ENCODE data around the gene DNAJC30.

DNAJC30 gene

GRCh38 chr7:73712773-73713172 is 29.5 kb upstream of the DNAJC30 start:
- in situ Hi-C loops (cut with MboI; ENCODE audit: low sequenced_read_pairs): loop anchor here (10.0 kb wide), 1 partner anchor 108 kb away; no protein-coding TSS in a partner anchor

DNA sequence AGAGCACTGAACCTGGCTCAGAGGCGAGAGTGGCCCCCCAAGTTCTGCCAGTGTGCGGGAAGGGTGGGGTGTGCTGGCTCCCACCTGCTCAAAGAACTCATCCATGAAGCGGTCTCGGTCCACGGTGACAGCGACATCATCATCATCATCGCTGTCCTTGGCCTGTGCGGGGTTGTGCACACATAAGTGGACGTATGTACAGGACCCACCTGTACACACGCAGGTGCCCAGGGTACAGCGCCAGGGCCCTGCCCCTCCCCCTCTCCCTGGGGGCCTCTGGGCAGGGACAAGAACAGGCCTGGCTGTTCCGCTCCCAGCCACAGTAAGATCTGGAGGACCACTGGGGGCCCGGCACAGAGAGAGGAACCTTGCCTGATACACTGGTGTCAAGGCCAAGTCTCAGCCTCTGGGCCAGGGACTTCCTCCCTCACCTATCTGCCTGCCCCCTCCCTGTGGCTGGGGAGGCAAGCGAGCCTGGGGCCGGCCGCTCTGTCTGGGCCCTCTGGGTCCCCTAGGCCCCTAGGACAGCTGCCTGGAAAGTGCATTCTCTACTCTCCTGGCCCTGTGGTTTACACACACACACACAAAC is 25.8 kb upstream of the DNAJC30 start:
- in situ Hi-C loops (cut with MboI; ENCODE audit: low sequenced_read_pairs): no loop called here

DNA sequence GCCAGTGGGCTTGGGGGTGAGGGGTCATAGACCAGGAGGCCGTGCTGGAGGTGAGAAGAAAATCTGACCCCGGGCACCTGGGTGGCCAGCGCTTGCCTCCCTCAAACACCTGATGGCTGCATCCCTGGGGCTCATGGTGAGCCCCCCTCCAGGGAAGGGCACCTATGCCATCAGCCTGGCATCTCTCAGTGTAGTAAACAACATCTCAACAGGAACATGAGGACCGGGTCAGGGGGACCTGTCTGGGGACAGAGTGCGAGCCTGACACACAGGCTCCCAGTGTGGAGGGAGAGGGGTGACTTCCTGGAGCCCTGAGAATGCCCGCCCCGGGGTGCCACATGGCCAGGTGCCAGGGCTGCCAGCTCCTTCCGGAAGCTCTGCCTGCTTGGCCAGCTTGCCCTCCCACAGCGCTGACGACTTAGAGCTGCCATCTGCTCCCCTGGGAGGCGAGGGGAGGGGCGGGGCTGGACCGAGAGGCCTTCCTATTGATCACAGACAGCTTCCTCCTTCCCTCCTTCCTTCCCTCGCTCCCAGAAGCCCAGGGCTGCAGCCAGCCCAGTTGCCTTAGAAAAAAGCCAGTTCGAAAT is 23.9 kb upstream of the DNAJC30 start:
- in situ Hi-C loops (cut with MboI; ENCODE audit: low sequenced_read_pairs): no loop called here

DNA sequence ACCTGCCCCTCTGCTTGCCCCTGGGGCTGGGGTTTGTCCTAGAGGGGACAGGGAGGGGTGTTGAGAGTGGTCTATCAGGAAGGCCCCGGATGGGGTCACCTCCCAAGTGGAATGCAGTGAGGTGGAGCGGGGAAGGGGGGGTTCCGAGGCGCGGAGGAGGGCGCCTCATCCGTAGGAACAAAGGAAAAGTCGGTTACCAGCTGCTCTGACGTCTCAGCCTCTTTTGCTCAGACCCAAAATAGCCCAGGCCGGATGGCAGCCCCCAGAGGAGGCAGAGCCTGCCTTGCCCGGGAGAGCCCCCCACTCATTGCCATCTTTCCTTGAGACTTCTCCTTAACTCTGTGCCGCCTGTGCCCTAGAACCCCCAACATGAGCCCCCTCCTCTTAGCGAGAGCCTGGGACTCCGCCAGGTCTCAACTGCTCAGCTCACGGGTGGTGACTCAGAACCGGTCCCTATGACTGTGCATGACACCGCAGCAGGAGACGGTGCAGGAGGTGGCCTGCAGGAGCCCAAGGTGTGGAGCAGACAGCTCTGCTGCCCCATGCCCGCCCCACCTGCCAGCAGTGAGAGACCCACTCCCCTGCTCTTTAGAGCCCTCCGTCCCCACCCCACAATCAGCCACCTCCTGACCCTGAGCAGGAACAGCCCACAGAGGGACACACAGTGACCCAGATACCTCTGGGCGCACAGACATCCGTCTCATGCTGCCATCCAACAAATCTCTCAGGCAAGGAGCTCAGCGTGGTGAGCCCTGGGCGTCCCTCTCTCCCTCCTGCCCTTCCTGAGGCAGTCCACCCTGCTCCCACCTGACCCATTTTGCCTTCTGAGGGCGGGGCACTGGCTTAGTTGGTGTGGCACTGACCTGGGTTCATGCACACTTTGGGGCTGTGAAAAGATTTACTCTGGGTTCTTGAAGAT is 23.1 kb upstream of the DNAJC30 start:
- in situ Hi-C loops (cut with MboI; ENCODE audit: low sequenced_read_pairs): no loop called here

DNA sequence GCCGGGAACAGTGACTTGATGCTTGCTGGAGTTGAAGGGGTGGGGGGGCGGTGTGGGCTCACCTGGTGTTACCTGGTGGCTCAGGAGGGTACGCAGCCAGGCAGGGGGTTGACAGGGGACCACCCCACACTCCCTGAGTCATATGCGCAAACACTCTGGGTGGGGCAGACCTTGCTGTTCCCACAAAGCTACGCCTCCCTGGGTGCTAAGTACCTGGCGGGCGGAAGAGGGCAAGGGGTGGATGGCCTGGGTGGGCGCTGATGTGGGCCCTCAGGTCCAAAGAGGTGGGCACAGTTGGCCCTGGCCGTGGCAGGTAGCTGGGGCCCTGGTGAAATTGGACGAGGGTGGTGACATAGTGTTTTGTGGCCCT is 22.3 kb upstream of the DNAJC30 start:
- in situ Hi-C loops (cut with MboI; ENCODE audit: low sequenced_read_pairs): no loop called here

DNA sequence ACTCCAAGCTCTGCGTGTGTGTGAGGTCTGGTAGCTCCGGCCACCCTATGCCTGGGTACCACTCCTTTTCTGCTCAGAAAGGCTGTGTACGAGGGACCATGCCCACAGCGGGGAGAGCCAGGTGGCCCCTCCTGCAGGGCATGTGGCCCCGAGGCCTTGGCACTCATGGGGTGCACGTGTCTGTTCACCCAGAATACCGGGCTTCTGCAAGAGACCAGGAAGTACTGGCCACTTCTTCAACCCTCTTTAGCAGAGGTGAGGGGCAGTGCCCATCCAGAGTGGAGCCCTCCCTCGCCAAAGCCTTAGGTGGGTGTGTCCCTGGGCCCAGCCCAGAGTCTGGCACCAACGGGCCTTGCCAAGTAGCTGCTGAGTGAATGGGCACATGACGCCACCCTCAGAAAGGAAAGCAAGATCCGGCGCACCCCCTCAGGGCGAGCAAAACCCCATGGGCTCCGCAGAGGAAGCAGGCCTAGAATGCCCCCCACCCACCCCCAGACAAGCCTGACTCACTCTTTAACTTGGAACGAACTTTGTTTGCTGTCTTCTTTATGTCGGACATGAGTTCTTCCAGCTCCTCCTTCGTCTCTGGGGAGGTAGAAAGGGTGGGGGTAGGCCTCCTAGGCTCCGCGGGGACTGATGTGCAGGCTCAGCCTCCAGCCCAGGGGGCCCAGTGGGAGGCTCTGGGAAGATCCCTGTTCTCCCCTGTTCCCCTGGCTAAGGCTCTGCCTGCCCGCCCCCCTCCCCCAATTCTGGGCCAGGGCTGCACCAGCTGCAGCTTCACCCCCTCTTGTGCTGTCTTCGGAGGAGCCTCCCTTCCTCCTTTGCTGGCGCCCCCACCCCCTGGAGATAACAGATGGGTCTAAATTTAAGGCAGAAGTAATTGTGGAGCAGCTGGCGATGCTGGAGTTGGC is 21.6 kb upstream of the DNAJC30 start:
- in situ Hi-C loops (cut with MboI; ENCODE audit: low sequenced_read_pairs): no loop called here

- in situ Hi-C loops (cut with MboI; ENCODE audit: low sequenced_read_pairs): no loop called here
Measured at GRCh38 chr7:73703757-73704639, 20.7 kb upstream of the DNAJC30 start.

DNA sequence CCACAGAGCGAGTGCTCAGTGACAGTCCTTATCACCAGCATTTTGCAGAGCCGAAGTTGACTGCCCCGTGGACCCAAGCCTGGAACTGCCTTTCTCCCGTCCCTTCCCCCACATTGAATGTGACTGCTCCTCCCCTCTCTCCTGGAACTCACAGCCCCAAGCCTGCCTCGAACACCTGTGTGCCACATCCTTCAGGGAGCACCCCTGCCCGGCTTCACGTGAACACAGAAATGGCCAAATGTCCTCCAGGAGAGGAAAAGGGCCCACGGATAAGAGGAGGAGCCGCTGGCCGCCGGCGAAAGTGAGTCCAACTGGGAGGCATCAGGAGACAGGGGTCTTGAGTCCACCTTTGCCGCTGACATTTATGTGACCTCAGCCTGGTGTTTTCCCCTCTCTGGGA is 20.0 kb upstream of the DNAJC30 start:
- in situ Hi-C loops (cut with MboI; ENCODE audit: low sequenced_read_pairs): no loop called here

- in situ Hi-C loops (cut with MboI; ENCODE audit: low sequenced_read_pairs): no loop called here
Measured at GRCh38 chr7:73702665-73703064, 19.4 kb upstream of the DNAJC30 start.

DNA sequence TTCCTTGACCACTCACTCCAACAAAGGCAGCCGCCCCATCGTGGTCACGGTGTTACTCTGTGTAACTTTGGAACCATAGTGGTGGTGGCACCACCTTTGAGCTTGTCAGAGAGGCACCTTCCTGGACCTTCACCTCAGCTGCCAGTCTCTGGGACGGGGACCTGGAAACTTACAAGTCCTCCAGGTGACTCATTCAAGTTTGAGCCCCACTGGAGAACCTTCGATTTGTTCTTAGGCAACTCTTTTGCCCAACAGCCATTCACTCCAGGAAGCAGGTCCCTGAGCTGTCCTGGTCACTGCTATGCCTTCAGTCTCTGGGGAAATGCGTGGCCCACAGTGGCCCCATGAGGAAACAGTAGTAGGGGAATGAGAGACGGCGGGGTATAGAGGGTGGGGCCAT is 19.0 kb upstream of the DNAJC30 start:
- in situ Hi-C loops (cut with MboI; ENCODE audit: low sequenced_read_pairs): no loop called here

DNA sequence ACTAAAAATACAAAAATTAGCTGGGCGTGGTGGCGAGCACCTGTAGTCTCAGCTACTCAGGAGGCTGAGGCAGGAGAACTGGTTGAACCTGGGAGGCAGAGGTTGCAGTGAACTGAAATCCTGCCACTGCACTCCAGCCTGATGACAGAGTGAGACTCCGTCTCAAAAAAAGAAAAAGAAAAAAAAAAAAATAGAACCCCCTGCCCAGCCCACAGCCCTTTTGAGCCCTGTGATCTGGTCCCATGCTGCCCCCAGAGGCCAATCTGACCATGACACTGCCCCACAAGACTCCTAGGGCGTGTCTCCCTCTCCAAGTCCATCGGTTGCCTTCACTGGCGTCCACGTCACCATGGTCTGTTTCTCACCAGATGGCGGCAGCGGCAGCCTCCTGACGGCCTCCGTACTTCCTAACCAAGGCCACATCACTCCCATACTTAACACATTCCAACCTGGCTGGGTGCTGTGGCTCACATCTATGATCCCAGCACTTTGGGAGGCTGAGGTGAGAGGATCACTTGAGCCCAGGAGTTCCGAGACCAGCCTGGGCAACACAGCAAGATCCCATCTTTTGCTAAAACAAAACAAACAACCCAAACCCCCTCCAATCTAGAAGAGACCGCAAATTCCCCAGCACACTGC is 18.2 kb upstream of the DNAJC30 start:
- in situ Hi-C loops (cut with MboI; ENCODE audit: low sequenced_read_pairs): no loop called here

DNA sequence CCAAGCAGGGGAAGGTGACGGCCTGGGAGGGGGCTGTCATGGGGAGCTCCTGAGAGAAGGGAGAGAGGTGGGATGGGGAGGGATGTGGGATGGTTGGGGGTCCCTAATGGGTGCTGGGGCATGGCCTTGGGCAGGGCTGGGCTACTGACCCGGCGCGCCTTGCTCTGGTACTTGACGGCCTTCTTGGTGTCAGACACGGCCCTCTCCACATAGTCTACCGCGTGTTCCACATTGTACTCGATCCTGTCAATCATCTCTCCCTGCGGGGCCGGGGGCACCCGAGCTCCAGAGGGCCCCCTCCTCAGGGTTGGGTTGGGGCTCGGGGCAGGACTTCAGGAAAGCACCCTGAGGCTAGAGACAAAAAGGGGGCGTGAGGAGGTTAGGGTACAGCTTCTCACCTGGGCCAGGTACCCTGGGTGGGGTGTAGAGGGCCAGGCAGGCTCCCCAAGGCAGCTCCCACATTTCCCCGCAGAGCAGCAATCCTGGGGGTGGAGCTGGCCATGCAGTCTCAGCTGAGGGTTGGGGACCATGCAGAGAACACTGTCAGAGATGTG is 17.4 kb upstream of the DNAJC30 start:
- in situ Hi-C loops (cut with MboI; ENCODE audit: low sequenced_read_pairs): no loop called here

DNA sequence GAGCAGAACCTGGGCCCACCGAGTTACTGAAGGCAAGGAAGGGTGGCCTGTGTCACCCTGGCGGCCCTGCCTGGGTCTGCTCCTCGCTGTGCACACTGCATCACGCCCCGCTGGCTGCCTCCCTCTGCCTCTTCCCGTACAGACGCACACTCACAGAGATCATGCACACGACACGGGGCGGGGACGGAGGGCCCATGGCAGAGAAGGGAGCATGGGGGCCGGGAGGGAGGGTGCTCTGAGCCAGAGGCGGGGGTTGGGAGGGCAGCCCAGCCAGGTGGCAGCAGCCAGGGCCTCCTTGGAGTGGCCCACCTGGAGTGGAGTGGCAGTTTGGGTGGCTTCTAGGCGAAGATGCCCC is 16.8 kb upstream of the DNAJC30 start:
- in situ Hi-C loops (cut with MboI; ENCODE audit: low sequenced_read_pairs): no loop called here

GRCh38 chr7:73699370-73700068 is 16.3 kb upstream of the DNAJC30 start:
- in situ Hi-C loops (cut with MboI; ENCODE audit: low sequenced_read_pairs): no loop called here

GRCh38 chr7:73698410-73698809 is 15.2 kb upstream of the DNAJC30 start:
- in situ Hi-C loops (cut with MboI; ENCODE audit: low sequenced_read_pairs): no loop called here

DNA sequence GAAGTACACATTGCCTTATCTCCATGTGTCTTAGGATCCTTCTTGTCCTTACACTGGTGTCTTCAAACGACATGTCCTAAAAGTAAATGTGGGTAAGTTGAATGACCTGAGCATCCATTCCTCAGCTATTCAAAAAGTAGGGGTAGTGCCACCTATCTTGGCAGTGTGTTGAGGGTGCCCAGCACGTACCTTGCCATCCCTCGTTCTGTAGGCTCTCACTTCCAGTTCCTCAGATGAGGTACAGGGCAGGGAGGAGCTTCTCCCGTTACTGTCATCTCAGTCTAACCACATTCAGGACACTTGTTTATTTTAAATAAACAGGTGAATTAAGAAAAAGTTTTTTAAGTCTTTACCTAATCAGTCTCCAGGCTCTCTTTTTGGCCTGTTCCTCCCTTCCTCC is 13.1 kb upstream of the DNAJC30 start:
- in situ Hi-C loops (cut with MboI; ENCODE audit: low sequenced_read_pairs): no loop called here

- in situ Hi-C loops (cut with MboI; ENCODE audit: low sequenced_read_pairs): no loop called here
Measured at GRCh38 chr7:73690646-73691045, 7.4 kb upstream of the DNAJC30 start.

DNA sequence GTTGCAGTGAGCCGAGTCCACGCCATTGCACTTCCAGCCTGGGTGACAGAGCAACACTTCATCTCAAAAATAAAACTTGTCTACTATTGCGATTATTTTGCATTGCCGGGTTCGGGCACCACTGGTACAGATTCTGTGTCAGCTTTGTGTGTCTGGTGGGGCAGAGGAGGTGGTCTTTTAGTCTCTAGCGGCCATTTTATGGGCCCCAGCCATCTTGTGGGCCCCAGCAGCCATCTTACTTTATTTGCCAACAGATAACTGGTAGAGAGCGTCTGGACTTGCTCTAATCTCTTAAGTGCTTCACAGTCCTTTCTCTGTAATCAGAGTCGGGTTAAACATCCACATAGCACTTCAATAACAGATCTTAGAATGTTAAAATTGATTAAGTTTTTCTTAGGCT is 5.0 kb upstream of the DNAJC30 start:
- in situ Hi-C loops (cut with MboI; ENCODE audit: low sequenced_read_pairs): no loop called here

DNA sequence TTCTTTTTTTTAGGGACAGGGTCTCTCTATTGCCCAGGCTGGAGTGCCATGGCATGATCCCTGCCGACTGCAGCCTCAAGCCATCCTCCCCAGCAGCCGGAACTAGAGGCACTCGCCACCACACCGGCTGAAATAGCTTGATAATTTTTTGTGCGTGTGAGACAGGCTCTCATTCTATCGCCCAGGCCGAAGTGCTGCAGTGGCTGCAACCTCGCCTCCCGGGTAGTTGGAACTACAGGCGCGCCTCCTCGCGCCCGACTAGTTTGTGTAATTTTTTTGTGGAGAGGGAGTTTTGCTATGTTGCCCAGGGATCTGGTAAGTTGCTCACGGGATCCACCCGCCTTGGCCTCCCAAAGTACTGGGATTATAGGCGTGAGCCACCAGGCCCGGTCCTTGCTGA is 2.1 kb upstream of the DNAJC30 start:
- in situ Hi-C loops (cut with MboI; ENCODE audit: low sequenced_read_pairs): no loop called here

Measured in HL-60/S4 treated with retinoic acid at 250 ng/mL for 4 days and 3 days (cell line).